CD4-positive, alpha-beta memory T cell (primary cell): ENCODE data around the gene OR2V2. TPM values are rescaled to one million over a fixed set of nuclear protein-coding genes. Genes with fewer than 3 reads are reported as not detected.

Experiments used
- CTCF ChIA-PET: fragments of 350-600 bp; sonication (Branson Sonifier 250); formaldehyde crosslinking; loops from one replicate; lab custom pipeline; 2021; ENCODE audit warnings: inconsistent platforms; ENCODE audit not compliant: partially characterized antibody; lab: Charles Lee
- POLR2A ChIA-PET: fragments of 350-600 bp; sonication (Branson Sonifier 250); formaldehyde crosslinking; loops from one replicate; lab custom pipeline; 2021; ENCODE audit not compliant: partially characterized antibody; lab: Charles Lee
- DNase-seq, 5 donors: peaks; one replicate each; pipeline versions ENCODE4 v3.0.0 to v3.0.0-alpha.2; 2020 to 2022; ENCODE audit warnings: mixed read lengths in 1 of 5
- H3K27ac ChIP-seq: one replicate; pipeline ENCODE4 v1.7.0; 2013; ENCODE audit warnings: low read depth, low read length
- H3K27me3 ChIP-seq: 2 replicates; pipeline ENCODE4 v1.7.0; 2013; ENCODE audit warnings: mild to moderate bottlenecking, low read length, moderate library complexity; ENCODE audit not compliant: insufficient read depth
- H3K36me3 ChIP-seq: 2 replicates; pipeline ENCODE4 v1.7.0; 2013; ENCODE audit warnings: mild to moderate bottlenecking, low read length, moderate library complexity; ENCODE audit not compliant: insufficient read depth
- H3K4me1 ChIP-seq: 2 replicates; pipeline ENCODE4 v1.7.0; 2013; ENCODE audit warnings: mild to moderate bottlenecking, low read length, moderate library complexity; ENCODE audit not compliant: insufficient read depth
- H3K4me3 ChIP-seq, 2 donors: one replicate each; pipeline ENCODE4 v1.7.0; 2013; ENCODE audit warnings: low read length in 2 of 2, mild to moderate bottlenecking in 1 of 2
- H3K9me3 ChIP-seq, 2 donors: one replicate each; pipeline ENCODE4 v1.7.0; 2013; ENCODE audit warnings: low read length in 2 of 2, control low read depth in 1 of 2; ENCODE audit not compliant: control insufficient read depth in 1 of 2
- H3K27ac Mint-ChIP-seq, 7 donors: one replicate each; pipeline ENCODE4 v1.8.0; 2020 to 2021; ENCODE audit warnings: mixed read lengths in 7 of 7, mild to moderate bottlenecking in 6 of 7, inconsistent platforms in 3 of 7, moderate library complexity in 3 of 7
- H3K27me3 Mint-ChIP-seq, 2 donors: one replicate each; pipeline ENCODE4 v1.8.0; 2020 to 2021; ENCODE audit warnings: mixed read lengths in 2 of 2
- H3K36me3 Mint-ChIP-seq, 2 donors: one replicate each; pipeline ENCODE4 v1.8.0; 2020 to 2021; ENCODE audit warnings: mixed read lengths in 2 of 2, inconsistent platforms in 1 of 2, mild to moderate bottlenecking in 1 of 2
- H3K4me1 Mint-ChIP-seq, 4 donors: one replicate each; pipeline ENCODE4 v1.8.0; 2020 to 2021; ENCODE audit warnings: mixed read lengths in 4 of 4, mild to moderate bottlenecking in 1 of 4
- H3K4me3 Mint-ChIP-seq, 8 donors: one replicate each; pipeline ENCODE4 v1.8.0; 2020 to 2021; ENCODE audit warnings: mixed read lengths in 8 of 8, mild to moderate bottlenecking in 7 of 8, moderate library complexity in 6 of 8, inconsistent platforms in 3 of 8
- H3K9me3 Mint-ChIP-seq, 8 donors: one replicate each; pipeline ENCODE4 v1.8.0; 2020 to 2021; ENCODE audit warnings: mixed read lengths in 8 of 8, mild to moderate bottlenecking in 5 of 8, inconsistent platforms in 3 of 8, moderate library complexity in 1 of 8
- intact Hi-C: fragments of 100-400 bp; cut with micrococcal nuclease; formaldehyde crosslinking; loops from one replicate; pipeline ENCODE4 v1.15.1; 2023
- polyA plus RNA-seq, 2 donors: library from polyadenylated mRNA; unstranded; fragments of 300-500 nt; fragmentation: Illumina TruSeq; gene quantifications; one replicate each; pipeline ENCODE4 v1.2.3, GENCODE V29; 2021
- total RNA-seq, 2 experiments: library from RNA; stranded (reverse); gene quantifications; one replicate each; pipeline ENCODE4 v1.2.3, GENCODE V29; 2021

The OR2V2 gene
- total and polyA plus RNA-seq, 4 experiments from 2014 or later = not detected

DNA sequence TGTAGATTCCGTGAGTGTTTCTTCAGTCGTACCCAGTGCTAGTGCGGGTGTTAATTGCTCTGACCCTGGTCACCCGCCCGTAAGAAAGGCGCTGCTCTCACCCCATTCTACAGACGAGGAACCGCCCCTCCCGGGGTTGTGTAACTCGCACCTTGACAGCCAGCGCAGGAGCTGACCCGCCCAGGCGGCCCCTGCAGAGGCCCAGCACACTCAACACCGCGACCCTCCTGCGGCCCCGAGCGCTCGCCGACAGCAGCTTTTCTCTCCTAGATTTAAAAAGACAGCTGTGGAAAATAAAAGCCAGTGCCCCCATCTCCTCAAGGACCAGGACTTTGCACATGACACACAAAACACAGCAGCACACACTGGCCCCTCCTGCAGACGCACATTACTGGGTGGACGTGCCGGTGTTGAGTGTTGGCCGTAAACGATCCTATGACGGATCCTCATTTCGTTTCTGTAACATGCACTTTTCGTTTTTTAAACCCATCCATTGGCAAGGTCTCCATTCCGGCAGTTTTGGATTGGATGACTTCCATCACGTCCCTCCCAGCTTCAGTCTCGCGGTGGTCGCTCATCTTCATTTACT, 22.9 kb downstream of the OR2V2 start:
- intact Hi-C loops = no loop called here
- H3K27ac ChIP-seq = no peak overlapping the region
- Mint-ChIP-seq H3K9me3 (peaks cover under 1 to 40% (median 6%) of the 10 kb centered on the region in 8 donors), H3K27me3 (peaks cover 57 to 70% of the 10 kb centered on the region in 2 donors), H3K27ac (peak overlapping the region in 5 of 7 donors; percentile 74 to 93 (median 88)), H3K4me1 (peaks cover 11 to 41% (median 29%) of the 10 kb centered on the region in 4 donors), H3K4me3 (peak overlapping the region in 7 of 8 donors; percentile 7 to 71 (median 23)), H3K36me3 (peaks cover 0 to 9% of the 10 kb centered on the region in 2 donors)
- H3K4me3 ChIP-seq = no peak overlapping the region
- H3K4me1 ChIP-seq = peaks cover 21% of the 10 kb centered on the region
- no peaks in the 10 kb centered on the region for H3K9me3 ChIP-seq
- H3K36me3 ChIP-seq = no peaks in the 10 kb centered on the region
- POLR2A ChIA-PET = interaction anchor here (1.0 to 1.5 kb wide), 4 partner anchors 10 to 34 kb away, joined by 3 to 4 read pairs (median 3); partner anchors contain the start of gene TRIM7
- peaks cover 59% of the 10 kb centered on the region for H3K27me3 ChIP-seq
- no peak for DNase-seq
- CTCF ChIA-PET = interaction anchor here (1.1 to 1.6 kb wide), 3 partner anchors 11 to 386 kb away, joined by 3 to 4 read pairs (median 4); no protein-coding TSS in a partner anchor

DNA sequence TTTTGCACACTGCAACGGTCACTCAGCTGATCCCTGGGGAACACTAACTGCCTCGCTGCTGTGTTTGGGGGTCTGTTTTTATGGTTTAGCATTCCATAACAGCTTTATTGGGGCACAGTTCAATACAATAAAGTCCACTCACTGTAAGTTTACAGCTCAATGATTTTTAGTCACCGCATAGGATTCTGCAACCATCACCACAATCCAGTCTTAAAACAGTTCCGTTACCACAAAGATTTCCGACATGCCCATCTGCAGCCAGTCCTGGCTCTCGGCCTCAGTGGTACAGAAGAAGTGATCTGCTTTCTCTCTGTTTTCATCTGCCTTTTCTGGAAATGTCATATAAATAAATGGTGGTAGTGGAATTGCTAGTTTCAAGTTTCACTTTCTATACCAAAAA, 23.6 kb downstream of the OR2V2 start:
- Histone ChIP-seq H3K27me3 (peaks cover 59% of the 10 kb centered on the region), H3K4me1 (peaks cover 21% of the 10 kb centered on the region), H3K4me3 (no peak overlapping the region), H3K36me3 (no peaks in the 10 kb centered on the region), H3K9me3 (no peaks in the 10 kb centered on the region), H3K27ac (no peak overlapping the region)
- H3K27ac Mint-ChIP-seq = peak overlapping the region in 2 of 7 donors; percentile 66 to 88
- no peak for DNase-seq
- ChIA-PET CTCF (interaction anchor here (1.2 to 1.6 kb wide), 2 partner anchors 10 to 387 kb away, joined by 4 read pairs; no protein-coding TSS in a partner anchor), POLR2A (interaction anchor here (1.0 to 1.5 kb wide), 4 partner anchors 11 to 34 kb away, joined by 3 to 4 read pairs (median 3); partner anchors contain the start of gene TRIM7)
- H3K4me3 Mint-ChIP-seq = peak overlapping the region in 3 of 8 donors; percentile 11 to 61 (median 23)
- intact Hi-C loops = no loop called here
- H3K36me3 Mint-ChIP-seq = peaks cover 0 to 9% of the 10 kb centered on the region in 2 donors
- H3K9me3 Mint-ChIP-seq = peaks cover 0 to 42% (median 6%) of the 10 kb centered on the region in 8 donors
- peaks cover 52 to 66% of the 10 kb centered on the region in 2 donors for H3K27me3 Mint-ChIP-seq
- H3K4me1 Mint-ChIP-seq = peaks cover 8 to 41% (median 27%) of the 10 kb centered on the region in 4 donors

DNA sequence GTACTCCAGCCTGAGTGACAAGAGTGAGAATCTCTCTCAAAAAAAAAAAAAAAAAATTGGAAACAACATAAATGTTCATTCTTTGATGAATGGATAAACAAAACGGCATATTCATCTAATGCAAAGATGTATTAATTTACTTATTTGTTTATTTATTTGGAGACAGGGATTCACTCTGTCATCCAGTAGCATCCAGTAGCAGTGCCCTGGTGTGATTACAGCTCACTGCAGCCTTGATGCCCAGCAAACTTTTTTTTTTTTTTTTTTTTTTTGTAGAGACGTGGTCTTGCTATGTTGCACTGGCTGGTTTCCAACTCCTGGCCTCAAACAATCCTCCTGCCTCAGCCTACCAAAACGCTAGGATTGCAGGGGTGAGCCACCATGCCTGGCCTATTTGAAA, 24.4 kb downstream of the OR2V2 start:
- Mint-ChIP-seq H3K36me3 (peaks cover 0 to 9% of the 10 kb centered on the region in 2 donors), H3K27ac (peak overlapping the region in 2 of 7 donors; percentile 17 to 92), H3K4me1 (peaks cover 8 to 41% (median 25%) of the 10 kb centered on the region in 4 donors), H3K9me3 (peaks cover 0 to 35% (median 6%) of the 10 kb centered on the region in 8 donors), H3K4me3 (peak overlapping the region in 1 of 8 donors; percentile 10), H3K27me3 (peaks cover 47 to 65% of the 10 kb centered on the region in 2 donors)
- H3K27me3 ChIP-seq = peaks cover 59% of the 10 kb centered on the region
- no peaks in the 10 kb centered on the region for H3K9me3 ChIP-seq
- no peaks in the 10 kb centered on the region for H3K36me3 ChIP-seq
- intact Hi-C loops = no loop called here
- H3K4me1 ChIP-seq = peaks cover 21% of the 10 kb centered on the region
- ChIA-PET POLR2A (interaction anchor here (1.5 to 3.6 kb wide), 2 partner anchors 13 to 15 kb away, joined by 4 to 23 read pairs; no protein-coding TSS in a partner anchor), CTCF (interaction anchor here (1.6 to 3.0 kb wide), 3 partner anchors 9 to 13 kb away, joined by 4 to 12 read pairs (median 11); no protein-coding TSS in a partner anchor)
- no peak overlapping the region for H3K27ac ChIP-seq
- no peak overlapping the region for H3K4me3 ChIP-seq
- DNase-seq = no peak

DNA sequence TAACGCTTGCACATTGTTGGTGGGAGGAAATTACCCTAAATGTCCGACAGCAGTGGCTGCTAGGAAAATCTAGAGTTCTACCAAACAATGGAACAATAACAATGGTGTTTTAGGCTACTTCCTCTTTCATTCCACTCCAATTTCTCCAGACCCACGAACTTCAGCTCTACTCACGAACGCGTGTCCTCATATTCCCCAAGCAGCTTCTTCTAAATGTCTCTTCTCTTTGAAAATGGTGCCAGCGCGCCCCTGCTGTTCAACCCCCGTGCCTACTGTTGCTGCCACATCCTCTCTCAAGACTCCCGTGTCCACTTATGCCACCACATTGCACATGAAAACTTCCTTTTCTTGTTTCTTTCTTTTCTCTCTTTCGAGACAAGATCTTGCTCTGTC, 25.6 kb downstream of the OR2V2 start:
- Histone ChIP-seq H3K27ac (no peak overlapping the region), H3K9me3 (no peaks in the 10 kb centered on the region), H3K27me3 (peaks cover 55% of the 10 kb centered on the region), H3K4me1 (peaks cover 18% of the 10 kb centered on the region), H3K36me3 (no peaks in the 10 kb centered on the region), H3K4me3 (no peak overlapping the region)
- H3K4me1 Mint-ChIP-seq = peaks cover 7 to 34% (median 23%) of the 10 kb centered on the region in 4 donors
- H3K27ac Mint-ChIP-seq = peak overlapping the region in 6 of 7 donors; percentile 64 to 94 (median 73)
- H3K36me3 Mint-ChIP-seq = peaks cover 0 to 9% of the 10 kb centered on the region in 2 donors
- H3K27me3 Mint-ChIP-seq = peaks cover 42 to 54% of the 10 kb centered on the region in 2 donors
- intact Hi-C loops = no loop called here
- no peak for DNase-seq
- H3K4me3 Mint-ChIP-seq = peak overlapping the region; percentile 25 to 89 (median 84)
- POLR2A ChIA-PET = interaction anchor here (0.9 to 3.6 kb wide), 6 partner anchors 12 to 368 kb away, joined by 3 to 31 read pairs (median 10); partner anchors contain the start of gene TRIM41
- peaks cover 0 to 31% (median 6%) of the 10 kb centered on the region in 8 donors for H3K9me3 Mint-ChIP-seq
- CTCF ChIA-PET = interaction anchor here (0.7 to 3.0 kb wide), 7 partner anchors 10 to 34 kb away, joined by 3 to 12 read pairs (median 9); no protein-coding TSS in a partner anchor

DNA sequence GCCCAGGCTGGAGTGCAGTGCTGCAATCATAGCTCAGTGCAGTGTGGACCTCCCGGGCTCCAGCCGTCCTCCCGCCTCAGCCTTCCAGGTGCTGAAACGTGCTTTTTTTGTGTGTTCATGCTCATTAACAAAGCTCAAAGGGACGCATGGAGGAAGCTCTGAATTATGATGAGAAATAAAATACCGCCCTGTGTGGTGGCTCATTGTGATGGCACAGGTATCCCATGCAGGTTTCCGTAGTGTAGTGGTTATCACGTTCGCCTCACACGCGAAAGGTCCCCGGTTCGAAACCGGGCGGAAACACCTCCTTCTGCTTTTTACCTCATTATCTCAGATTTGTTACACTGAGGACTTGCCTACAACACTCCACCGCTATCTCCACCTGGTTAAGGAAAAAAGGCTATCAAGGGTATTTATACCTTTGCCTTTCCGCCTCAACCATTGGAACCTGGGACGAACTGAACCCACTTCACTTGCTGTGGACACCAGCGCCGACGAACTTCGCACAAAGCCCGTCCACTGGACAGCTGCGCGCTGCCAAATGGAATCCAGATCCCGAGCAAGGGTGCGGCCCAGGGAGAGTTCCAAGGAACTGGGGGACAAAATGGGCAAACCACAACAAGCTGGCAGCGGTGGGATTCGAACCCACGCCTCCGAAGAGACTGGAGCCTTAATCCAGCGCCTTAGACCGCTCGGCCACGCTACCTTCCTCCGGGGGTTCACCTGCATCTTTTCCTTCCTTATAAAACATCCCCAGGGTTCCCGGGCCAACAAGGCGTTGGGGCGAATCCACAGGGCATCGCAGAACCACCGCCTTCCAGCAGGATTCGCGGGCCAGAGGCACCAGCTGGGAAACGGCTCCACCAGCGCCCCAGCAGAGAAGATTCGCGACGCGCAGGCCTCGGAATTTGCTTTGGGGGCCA, 26.3 kb downstream of the OR2V2 start:
- H3K27me3 ChIP-seq = peaks cover 48% of the 10 kb centered on the region
- Mint-ChIP-seq H3K36me3 (peaks cover 0 to 9% of the 10 kb centered on the region in 2 donors), H3K9me3 (peaks cover 0 to 27% (median 6%) of the 10 kb centered on the region in 8 donors), H3K27ac (peak overlapping the region in 6 of 7 donors; percentile 64 to 94 (median 73)), H3K27me3 (peaks cover 37 to 49% of the 10 kb centered on the region in 2 donors), H3K4me3 (peak overlapping the region; percentile 25 to 89 (median 84)), H3K4me1 (peaks cover 7 to 34% (median 23%) of the 10 kb centered on the region in 4 donors)
- no peaks in the 10 kb centered on the region for H3K9me3 ChIP-seq
- no peaks in the 10 kb centered on the region for H3K36me3 ChIP-seq
- ChIA-PET POLR2A (interaction anchor here (0.9 to 3.6 kb wide), 7 partner anchors 11 to 369 kb away, joined by 3 to 31 read pairs (median 8); partner anchors contain the start of genes TRIM41 and TRIM52), CTCF (interaction anchor here (0.7 to 3.0 kb wide), 7 partner anchors 9 to 33 kb away, joined by 3 to 12 read pairs (median 9); no protein-coding TSS in a partner anchor)
- DNase-seq = peak; percentile 46 to 67 (median 57)
- peaks cover 17% of the 10 kb centered on the region for H3K4me1 ChIP-seq
- no peak overlapping the region for H3K27ac ChIP-seq
- intact Hi-C loops = no loop called here
- no peak overlapping the region for H3K4me3 ChIP-seq

DNA sequence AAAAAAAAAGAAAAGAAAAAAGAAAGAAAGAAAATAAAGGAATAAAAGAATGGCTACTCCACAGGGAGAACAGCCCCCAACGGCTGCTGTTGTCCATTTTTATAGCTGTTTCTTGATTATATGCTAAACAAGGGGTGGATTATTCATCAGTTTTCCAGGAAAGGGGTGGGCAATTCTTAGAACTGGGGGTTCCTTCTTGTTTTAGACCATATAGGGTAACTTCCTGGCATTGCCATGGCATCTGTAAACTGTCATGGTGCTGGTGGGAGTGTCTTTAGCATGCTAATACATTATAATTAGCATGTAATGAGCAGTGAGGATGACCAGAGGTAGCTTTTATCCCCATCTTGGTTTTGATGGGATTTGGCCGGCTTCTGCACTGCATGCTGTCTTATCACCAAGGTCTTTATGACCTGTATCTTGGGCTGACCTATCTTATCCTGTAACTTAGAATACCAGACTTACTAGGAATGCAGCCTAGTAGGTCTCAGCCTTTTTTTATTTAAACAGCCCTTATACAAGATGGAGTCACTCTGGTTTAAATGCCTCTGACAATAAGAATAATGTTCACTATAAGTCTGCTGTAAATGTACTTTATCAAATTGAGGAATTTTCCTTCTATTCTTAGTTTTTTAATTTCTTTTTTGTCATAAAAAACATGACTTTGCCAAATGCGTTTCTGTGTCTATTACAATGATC, 29.0 kb downstream of the OR2V2 start:
- no peak overlapping the region for H3K4me3 ChIP-seq
- peaks cover 10% of the 10 kb centered on the region for H3K4me1 ChIP-seq
- Mint-ChIP-seq H3K27ac (no peak overlapping the region), H3K36me3 (peaks cover 0 to 9% of the 10 kb centered on the region in 2 donors), H3K4me3 (no peak overlapping the region), H3K4me1 (peaks cover 5 to 14% (median 10%) of the 10 kb centered on the region in 4 donors), H3K9me3 (peaks cover 0 to 8% (median 2%) of the 10 kb centered on the region in 8 donors), H3K27me3 (peaks cover 18 to 26% of the 10 kb centered on the region in 2 donors)
- DNase-seq = no peak
- CTCF ChIA-PET = no interaction called here
- H3K9me3 ChIP-seq = no peaks in the 10 kb centered on the region
- H3K27ac ChIP-seq = no peak overlapping the region
- no peaks in the 10 kb centered on the region for H3K36me3 ChIP-seq
- H3K27me3 ChIP-seq = peaks cover 24% of the 10 kb centered on the region
- intact Hi-C loops = no loop called here
- POLR2A ChIA-PET = interaction anchor here (0.8 to 1.1 kb wide), 2 partner anchors 12 to 85 kb away, joined by 3 to 4 read pairs; partner anchors contain the start of gene TRIM52
